ENCODE data around the gene CCDC169. TPM values are rescaled to one million over a fixed set of nuclear protein-coding genes. Genes with fewer than 3 reads are reported as not detected.
"Not testable (repeated sequence)": the region's sequence is repeated elsewhere in the genome, so short reads cannot be mapped to it uniquely, and the experiment has no call there.

Gene CCDC169
- total RNA-seq, 2 donors from 2014 or later = not detected

DNA sequence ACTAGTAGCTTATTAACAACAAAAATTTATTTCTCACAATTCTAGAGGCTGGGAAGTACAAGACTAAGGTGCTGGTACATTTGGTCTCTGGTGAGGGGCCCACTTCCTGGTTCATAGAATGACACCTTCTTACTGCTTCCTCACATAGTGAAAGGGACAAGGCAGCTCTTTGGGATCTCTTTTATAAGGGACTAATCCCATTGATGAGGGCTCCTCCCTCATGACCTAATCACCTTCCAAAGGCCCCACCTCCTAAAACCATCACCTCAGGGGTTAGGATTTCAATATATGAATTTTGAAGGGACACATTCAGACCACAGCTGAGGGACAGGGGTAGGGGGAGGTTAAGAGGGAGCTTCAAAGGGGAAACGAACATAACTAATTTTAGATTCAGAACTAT, 28.3 kb upstream of the CCDC169 start:
- no peak overlapping the region for H3K27ac ChIP-seq
- H3K36me3 ChIP-seq = peaks cover 55% of the 10 kb centered on the region
- no peak for TF ChIP-seq CTCF (IDR thresholded peaks at IDR 0.05)
- ATAC-seq (ENCODE audit: insufficient number of reproducible peaks, low FRiP score, low read depth) = no peak
- no peak overlapping the region for H3K4me3 ChIP-seq
- peaks cover 0 to 17% of the 10 kb centered on the region in 2 donors for H3K4me1 ChIP-seq (ENCODE audit: control insufficient read depth in 1 of 2, low read depth in 2 of 2)
- no peaks in the 10 kb centered on the region for H3K9me3 ChIP-seq
- DNase-seq (ENCODE audit: low spot score) = no peak
- H3K27me3 ChIP-seq (replicated peaks; ENCODE audit: insufficient read depth) = no peaks in the 10 kb centered on the region

- H3K9me3 ChIP-seq; DNase-seq (ENCODE audit: low spot score); H3K27me3 ChIP-seq (replicated peaks; ENCODE audit: insufficient read depth); H3K4me3 ChIP-seq; H3K27ac ChIP-seq; ATAC-seq (ENCODE audit: insufficient number of reproducible peaks, low FRiP score, low read depth); H3K4me1 ChIP-seq (ENCODE audit: control insufficient read depth in 1 of 2, low read depth in 2 of 2): not testable (repeated sequence)
- peaks cover 52% of the 10 kb centered on the region for H3K36me3 ChIP-seq
These were observed 27.3 kb upstream of the CCDC169 start for GRCh38 chr13:36324881-36325280.

GRCh38 chr13:36323951-36324566, 26.4 kb upstream of the CCDC169 start:
- Histone ChIP-seq H3K9me3 (no peaks in the 10 kb centered on the region), H3K36me3 (peaks cover 49% of the 10 kb centered on the region), H3K4me3 (no peak overlapping the region), H3K27ac (no peak overlapping the region), H3K4me1 (ENCODE audit: control insufficient read depth in 1 of 2, low read depth in 2 of 2) (peaks cover 0 to under 1% of the 10 kb centered on the region in 2 donors), H3K27me3 (replicated peaks; ENCODE audit: insufficient read depth) (no peaks in the 10 kb centered on the region)
- DNase-seq (ENCODE audit: low spot score) = no peak
- TF ChIP-seq CTCF (IDR thresholded peaks at IDR 0.05) = no peak
- no peak for ATAC-seq (ENCODE audit: insufficient number of reproducible peaks, low FRiP score, low read depth)

GRCh38 chr13:36323408-36323807, 25.8 kb upstream of the CCDC169 start:
- no peak overlapping the region for H3K27ac ChIP-seq
- no peak overlapping the region for H3K4me3 ChIP-seq
- no peak for TF ChIP-seq CTCF (IDR thresholded peaks at IDR 0.05)
- no peaks in the 10 kb centered on the region for H3K9me3 ChIP-seq
- no peaks in the 10 kb centered on the region for H3K4me1 ChIP-seq (ENCODE audit: control insufficient read depth in 1 of 2, low read depth in 2 of 2)
- no peaks in the 10 kb centered on the region for H3K27me3 ChIP-seq (replicated peaks; ENCODE audit: insufficient read depth)
- ATAC-seq (ENCODE audit: insufficient number of reproducible peaks, low FRiP score, low read depth) (no peak), DNase-seq (ENCODE audit: low spot score) (no peak)
- peaks cover 44% of the 10 kb centered on the region for H3K36me3 ChIP-seq

DNA sequence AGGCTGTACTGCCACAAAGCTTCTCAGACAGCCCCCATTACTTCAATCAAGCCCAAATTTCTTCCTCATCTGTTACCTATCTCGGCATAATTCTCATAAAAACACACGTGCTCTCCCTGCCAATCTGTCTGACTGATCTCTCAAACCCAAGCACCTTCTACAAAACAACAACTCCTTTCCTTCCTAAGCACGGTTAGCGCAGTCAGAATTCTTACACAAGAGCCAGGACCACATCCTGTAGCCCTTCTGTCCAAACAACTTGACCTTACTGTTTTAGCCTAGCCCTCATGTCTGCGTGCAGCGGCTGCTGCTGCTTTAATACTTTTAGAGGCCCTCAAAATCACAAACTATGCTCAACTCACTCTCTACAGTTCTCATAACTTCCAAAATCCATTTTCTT, 22.2 kb upstream of the CCDC169 start:
- H3K9me3 ChIP-seq; DNase-seq (ENCODE audit: low spot score); H3K27ac ChIP-seq; H3K4me1 ChIP-seq (ENCODE audit: control insufficient read depth in 1 of 2, low read depth in 2 of 2); H3K27me3 ChIP-seq (replicated peaks; ENCODE audit: insufficient read depth); ATAC-seq (ENCODE audit: insufficient number of reproducible peaks, low FRiP score, low read depth); H3K4me3 ChIP-seq: not testable (repeated sequence)
- peaks cover 22% of the 10 kb centered on the region for H3K36me3 ChIP-seq

DNA sequence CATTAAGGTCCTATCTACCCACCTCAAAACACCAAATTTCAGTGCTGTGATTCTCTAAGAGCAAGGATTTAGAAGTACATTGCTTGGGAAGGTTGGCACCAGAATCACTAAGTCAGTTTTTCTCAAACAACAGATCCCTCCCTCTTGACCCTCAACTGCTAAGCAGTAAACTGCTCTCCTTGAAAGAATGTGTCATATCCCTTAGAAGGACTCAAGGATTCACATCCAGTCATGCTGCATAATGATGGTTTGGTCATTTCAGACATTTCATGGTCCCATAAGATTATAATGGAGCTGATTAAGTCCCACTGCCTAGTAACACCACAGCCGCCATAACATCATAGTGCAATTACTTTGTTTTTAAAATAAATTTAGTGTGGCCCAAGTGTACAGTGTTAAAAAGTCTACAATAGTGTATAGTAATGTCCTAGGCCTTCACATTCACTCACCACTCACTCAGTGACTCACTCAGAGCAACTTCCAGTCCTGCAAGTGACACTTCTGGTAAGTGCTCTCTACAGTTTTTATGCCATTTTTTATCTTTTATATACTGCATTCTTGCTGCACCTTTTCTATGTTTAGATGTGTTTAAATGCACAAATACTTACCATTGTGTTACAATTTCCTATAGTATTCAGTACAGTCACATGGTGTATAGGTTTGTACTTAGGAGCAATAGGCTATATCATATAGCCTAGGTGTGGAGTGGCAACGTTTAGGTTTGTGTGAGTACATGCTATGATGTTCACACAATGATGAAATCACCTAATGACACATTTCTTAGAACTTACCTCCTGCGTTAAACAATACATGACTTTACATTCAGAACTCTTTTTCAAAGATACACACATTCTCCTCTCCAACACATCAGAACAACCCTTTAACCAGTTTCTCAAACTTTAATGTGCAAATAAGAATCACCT, 15.7 kb upstream of the CCDC169 start:
- ATAC-seq (ENCODE audit: insufficient number of reproducible peaks, low FRiP score, low read depth) = no peak
- no peak for DNase-seq (ENCODE audit: low spot score)
- Histone ChIP-seq H3K4me1 (ENCODE audit: control insufficient read depth in 1 of 2, low read depth in 2 of 2) (no peaks in the 10 kb centered on the region), H3K36me3 (peaks cover 33% of the 10 kb centered on the region), H3K4me3 (no peak overlapping the region), H3K27me3 (replicated peaks; ENCODE audit: insufficient read depth) (no peaks in the 10 kb centered on the region), H3K27ac (no peak overlapping the region), H3K9me3 (no peaks in the 10 kb centered on the region)
- TF ChIP-seq CTCF (IDR thresholded peaks at IDR 0.05) = no peak
